ENCODE measurements around the gene PLD3. TPM values are rescaled to one million over a fixed set of nuclear protein-coding genes. Genes with fewer than 3 reads are reported as not detected.

The PLD3 gene
- total RNA-seq, 3 donors from 2014 or later = 28.6 to 38.6 (median 33.4) TPM

DNA sequence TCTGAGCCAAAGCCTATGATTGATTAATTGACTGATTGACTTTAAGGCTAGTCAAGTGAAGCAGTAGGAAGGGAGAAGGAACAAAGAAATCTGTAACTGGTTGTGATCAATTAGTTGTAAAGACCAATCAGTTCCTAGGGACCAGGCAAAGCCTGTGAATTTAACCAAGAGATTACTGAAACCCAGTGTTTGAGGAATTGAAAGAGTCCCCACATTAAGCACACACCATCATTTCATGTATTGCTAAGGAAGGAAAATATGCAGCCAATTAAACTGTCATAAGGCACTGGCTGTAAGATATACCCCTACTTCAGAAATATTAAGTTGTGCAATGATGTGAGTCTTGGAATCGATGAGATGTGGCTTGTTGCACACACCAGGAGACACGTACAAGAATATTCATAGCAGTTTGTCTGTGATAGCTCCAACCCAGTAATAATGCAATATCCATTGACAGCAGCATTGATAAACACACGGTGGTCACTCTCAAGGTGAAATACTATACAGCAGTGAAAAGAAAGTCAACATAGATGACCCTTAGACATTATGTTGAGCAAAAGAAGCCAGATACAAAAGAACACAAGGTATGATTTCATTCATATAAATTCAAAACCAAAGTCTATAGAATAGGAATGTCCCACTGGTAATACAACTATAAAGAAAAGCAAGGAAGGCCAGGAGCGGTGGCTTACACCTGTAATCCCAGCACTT, 9.3 kb upstream of the PLD3 start:
- H3K9me3 Mint-ChIP-seq = no peaks in the 10 kb centered on the region
- DNase-seq (no peak), ATAC-seq (no peak)
- peaks cover 16% of the 10 kb centered on the region for H3K36me3 Mint-ChIP-seq (ENCODE audit: insufficient read depth)
- no peaks in the 10 kb centered on the region for H3K27me3 Mint-ChIP-seq (ENCODE audit: low read depth)
- H3K4me1 Mint-ChIP-seq (ENCODE audit: low read depth) = peaks cover 8% of the 10 kb centered on the region
- H3K4me3 Mint-ChIP-seq = no peak overlapping the region

DNA sequence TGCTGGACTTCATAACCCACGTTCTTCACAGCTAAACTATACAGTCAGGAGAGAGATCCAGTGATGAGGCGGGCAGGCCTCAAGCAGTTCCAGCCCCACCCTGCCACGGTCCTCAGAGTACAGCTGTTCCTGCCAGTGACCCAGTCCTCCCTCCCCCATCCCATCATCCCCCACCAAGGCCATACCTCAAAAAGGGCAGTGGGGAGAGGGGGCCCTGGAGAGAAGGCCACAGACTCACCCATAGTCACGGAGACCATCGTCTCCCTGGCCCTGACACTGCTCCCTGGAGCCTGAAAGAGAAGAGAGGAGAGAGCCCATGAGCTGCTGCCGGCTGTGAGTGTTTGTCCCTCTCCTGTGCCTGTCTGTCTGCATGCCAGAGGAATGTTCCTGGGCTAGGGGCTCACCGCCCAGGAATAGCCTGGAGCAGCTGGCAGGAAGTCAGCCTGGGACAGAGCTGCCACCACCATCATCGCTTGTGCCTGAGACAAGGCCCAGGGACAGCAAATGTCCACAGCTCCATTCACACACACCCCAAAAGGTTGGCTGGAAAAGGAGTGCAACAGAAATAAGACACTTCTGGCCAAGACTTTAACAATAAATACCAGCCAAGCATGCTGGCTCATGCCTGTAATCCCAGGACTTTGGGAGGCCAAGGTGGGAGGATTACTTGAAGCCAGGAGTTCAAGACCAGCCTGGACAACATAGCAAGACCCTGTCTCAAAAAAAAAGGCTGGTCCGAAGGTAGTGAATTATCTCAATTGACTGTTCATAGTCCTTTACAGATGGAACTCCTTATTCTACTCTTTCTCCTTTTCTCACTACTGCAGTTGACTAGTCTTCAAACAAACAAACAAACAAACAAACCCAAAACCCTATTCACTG, 6.7 kb upstream of the PLD3 start:
- Mint-ChIP-seq H3K27me3 (ENCODE audit: low read depth) (no peaks in the 10 kb centered on the region), H3K4me1 (ENCODE audit: low read depth) (peaks cover 12% of the 10 kb centered on the region), H3K36me3 (ENCODE audit: insufficient read depth) (peaks cover 13% of the 10 kb centered on the region), H3K4me3 (no peak overlapping the region), H3K9me3 (no peaks in the 10 kb centered on the region)
- DNase-seq (no peak), ATAC-seq (no peak)

DNA sequence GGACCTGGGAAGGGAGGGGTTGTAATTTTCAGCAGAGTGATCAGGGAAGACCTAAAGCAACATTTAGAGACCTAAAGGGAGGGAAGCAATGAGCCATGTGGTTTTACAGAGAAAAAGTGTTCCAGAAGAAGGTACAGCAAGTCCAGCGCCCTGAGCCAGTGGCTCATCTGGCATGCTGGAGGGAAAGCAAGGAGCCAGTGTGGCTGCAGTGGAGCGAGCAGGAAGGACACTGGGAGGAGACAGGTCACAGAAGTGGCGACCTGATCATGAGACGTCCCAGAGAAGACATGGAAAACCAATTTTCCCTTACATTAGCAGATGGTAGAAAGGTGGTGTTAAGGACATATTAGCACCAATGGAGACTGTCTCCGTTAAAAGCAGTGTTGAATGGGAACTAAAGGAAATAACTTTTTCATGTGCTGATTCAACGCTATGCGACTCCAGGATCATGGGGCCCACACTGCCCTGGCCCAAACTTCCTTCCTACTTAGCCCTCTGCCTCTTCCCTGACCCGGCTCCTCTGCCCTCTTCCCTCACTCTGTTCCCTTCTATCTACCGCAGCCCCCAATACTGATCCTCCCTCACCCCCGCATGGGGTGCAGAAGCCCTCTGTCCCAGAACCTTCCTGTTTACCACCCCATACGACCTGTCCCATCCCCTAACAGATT, 5.7 kb upstream of the PLD3 start:
- Mint-ChIP-seq H3K4me1 (ENCODE audit: low read depth) (peaks cover 20% of the 10 kb centered on the region), H3K4me3 (no peak overlapping the region), H3K9me3 (no peaks in the 10 kb centered on the region), H3K36me3 (ENCODE audit: insufficient read depth) (peaks cover 13% of the 10 kb centered on the region), H3K27me3 (ENCODE audit: low read depth) (no peaks in the 10 kb centered on the region)
- ATAC-seq = no peak
- DNase-seq = no peak

- H3K9me3 Mint-ChIP-seq = no peaks in the 10 kb centered on the region
These were observed 4.1 kb upstream of the PLD3 start for GRCh38 chr19:40344422-40344821.

GRCh38 chr19:40348961-40349507, 539 bp downstream of the PLD3 start:
- H3K36me3 Mint-ChIP-seq (ENCODE audit: insufficient read depth) = no peaks in the 10 kb centered on the region
- DNase-seq (no peak), ATAC-seq (no peak)
- H3K9me3 Mint-ChIP-seq = no peaks in the 10 kb centered on the region
- peaks cover 24% of the 10 kb centered on the region for H3K4me1 Mint-ChIP-seq (ENCODE audit: low read depth)
- no peaks in the 10 kb centered on the region for H3K27me3 Mint-ChIP-seq (ENCODE audit: low read depth)
- H3K4me3 Mint-ChIP-seq = peak overlapping the region; percentile 83

More at GRCh38 chr19:40344422-40344821, 4.1 kb upstream of the PLD3 start:
- DNase-seq (no peak), ATAC-seq (no peak)
- no peak overlapping the region for H3K4me3 Mint-ChIP-seq
- H3K4me1 Mint-ChIP-seq (ENCODE audit: low read depth) = peaks cover 24% of the 10 kb centered on the region
- peaks cover 5% of the 10 kb centered on the region for H3K36me3 Mint-ChIP-seq (ENCODE audit: insufficient read depth)
- H3K27me3 Mint-ChIP-seq (ENCODE audit: low read depth) = no peaks in the 10 kb centered on the region

DNA sequence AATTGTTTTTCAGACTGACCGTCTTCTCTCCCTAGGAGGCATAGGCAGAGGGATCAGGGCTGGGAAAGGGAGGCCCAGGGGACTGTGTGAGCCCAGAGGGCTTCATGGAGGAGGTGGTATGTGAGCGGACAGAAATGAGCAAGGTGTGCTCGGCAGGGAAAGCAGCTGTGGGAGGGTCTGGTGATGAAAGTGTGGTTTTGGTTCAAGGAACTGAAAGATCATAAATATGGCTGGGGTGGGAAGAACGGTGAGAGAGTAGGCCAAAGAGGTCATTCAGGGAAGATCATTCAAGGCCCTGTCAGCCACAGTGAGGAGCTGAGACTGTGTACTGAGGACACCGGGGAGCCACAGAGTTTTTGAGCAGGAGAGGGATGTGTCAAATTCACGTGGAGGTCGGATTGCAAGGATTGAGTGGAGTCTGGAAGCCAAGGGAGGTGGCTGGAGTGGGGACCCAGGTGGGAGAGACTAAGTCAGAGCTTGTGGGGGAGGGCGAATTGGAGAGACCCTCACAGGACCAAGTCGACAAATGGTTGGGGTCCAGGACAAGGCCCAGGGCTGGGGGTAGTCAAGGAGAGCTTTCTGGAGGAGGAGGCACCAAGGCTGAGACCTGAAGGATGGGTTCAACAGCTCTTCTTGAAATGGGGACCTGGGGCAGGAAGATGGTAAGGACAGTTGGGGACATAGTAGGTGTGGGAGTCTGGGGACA, 7.6 kb downstream of the PLD3 start:
- H3K36me3 Mint-ChIP-seq (ENCODE audit: insufficient read depth) = no peaks in the 10 kb centered on the region
- no peak overlapping the region for H3K4me3 Mint-ChIP-seq
- no peaks in the 10 kb centered on the region for H3K27me3 Mint-ChIP-seq (ENCODE audit: low read depth)
- peaks cover 7% of the 10 kb centered on the region for H3K4me1 Mint-ChIP-seq (ENCODE audit: low read depth)
- DNase-seq = no peak
- no peaks in the 10 kb centered on the region for H3K9me3 Mint-ChIP-seq
- no peak for ATAC-seq

GRCh38 chr19:40356681-40357595, 8.4 kb downstream of the PLD3 start:
- Mint-ChIP-seq H3K9me3 (no peaks in the 10 kb centered on the region), H3K36me3 (ENCODE audit: insufficient read depth) (no peaks in the 10 kb centered on the region), H3K4me3 (no peak overlapping the region), H3K27me3 (ENCODE audit: low read depth) (no peaks in the 10 kb centered on the region), H3K4me1 (ENCODE audit: low read depth) (peaks cover 7% of the 10 kb centered on the region)
- ATAC-seq (no peak), DNase-seq (no peak)

GRCh38 chr19:40357640-40358039, 9.1 kb downstream of the PLD3 start:
- no peak overlapping the region for H3K4me3 Mint-ChIP-seq
- DNase-seq = no peak
- no peaks in the 10 kb centered on the region for H3K27me3 Mint-ChIP-seq (ENCODE audit: low read depth)
- peaks cover 4% of the 10 kb centered on the region for H3K36me3 Mint-ChIP-seq (ENCODE audit: insufficient read depth)
- peaks cover 7% of the 10 kb centered on the region for H3K4me1 Mint-ChIP-seq (ENCODE audit: low read depth)
- no peak for ATAC-seq
- H3K9me3 Mint-ChIP-seq = no peaks in the 10 kb centered on the region

DNA sequence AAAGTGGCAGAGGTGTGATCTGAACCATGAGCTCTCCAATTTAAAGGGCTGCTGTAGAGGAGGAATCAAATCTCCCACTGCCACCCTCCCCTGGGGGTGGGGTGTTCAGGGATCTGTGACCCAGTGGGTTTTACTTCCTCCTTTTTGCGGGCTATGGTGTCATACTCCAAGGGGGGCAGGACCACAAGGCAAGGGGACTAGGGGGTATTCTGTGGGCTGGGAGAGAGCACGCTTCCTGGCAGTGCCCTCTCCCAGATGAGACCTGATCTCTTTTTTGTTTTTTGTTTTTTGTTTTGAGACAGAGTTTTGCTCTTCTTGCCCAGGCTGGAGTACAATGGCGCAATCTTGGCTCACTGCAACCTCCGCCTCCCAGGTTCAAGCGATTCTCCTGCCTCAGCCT, 10.3 kb downstream of the PLD3 start:
- H3K4me1 Mint-ChIP-seq (ENCODE audit: low read depth) = peaks cover 12% of the 10 kb centered on the region
- no peaks in the 10 kb centered on the region for H3K9me3 Mint-ChIP-seq
- H3K27me3 Mint-ChIP-seq (ENCODE audit: low read depth) = no peaks in the 10 kb centered on the region

DNA sequence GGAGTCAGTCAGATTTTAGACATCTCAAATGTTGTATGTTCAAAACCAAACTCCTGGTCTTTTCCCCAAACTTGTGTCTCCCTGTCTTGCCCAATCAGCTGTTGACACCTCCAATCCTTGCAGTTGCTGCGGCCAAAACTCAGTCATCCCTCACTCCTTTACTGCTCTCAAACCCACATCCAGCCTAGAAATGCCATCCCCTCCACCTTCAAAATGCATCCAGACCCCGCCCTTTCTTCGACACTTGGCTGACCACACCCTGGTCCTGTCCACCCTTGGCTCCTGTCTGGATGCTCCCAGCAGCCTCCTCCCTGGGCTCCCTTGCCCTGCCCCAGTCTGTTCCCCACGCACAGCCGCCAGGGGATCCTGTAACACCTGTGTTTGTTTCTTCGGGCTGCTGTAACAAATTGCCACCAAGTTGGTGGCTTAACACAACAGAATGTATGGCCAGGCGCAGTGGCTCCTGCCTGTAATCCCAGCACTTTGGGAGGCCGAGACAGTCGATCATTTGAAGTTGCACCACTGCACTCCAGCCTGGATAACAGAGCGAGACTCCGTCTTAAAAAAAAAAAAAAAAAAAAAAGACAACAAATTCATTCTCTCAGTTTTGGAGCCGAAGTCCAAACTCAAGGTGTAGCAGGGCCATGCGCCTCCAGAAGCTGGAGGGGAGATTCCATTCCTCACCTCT, 11.7 kb downstream of the PLD3 start:
- H3K36me3 Mint-ChIP-seq (ENCODE audit: insufficient read depth) = peaks cover 4% of the 10 kb centered on the region
- no peak overlapping the region for H3K4me3 Mint-ChIP-seq
- no peaks in the 10 kb centered on the region for H3K9me3 Mint-ChIP-seq
- H3K27me3 Mint-ChIP-seq (ENCODE audit: low read depth) = no peaks in the 10 kb centered on the region
- no peak for DNase-seq
- H3K4me1 Mint-ChIP-seq (ENCODE audit: low read depth) = peaks cover 16% of the 10 kb centered on the region
- ATAC-seq = no peak

More for the DNA sequence above, 10.3 kb downstream of the PLD3 start:
- Mint-ChIP-seq H3K36me3 (ENCODE audit: insufficient read depth) (peaks cover 4% of the 10 kb centered on the region), H3K4me3 (no peak overlapping the region)
- ATAC-seq = no peak
- DNase-seq = no peak

GRCh38 chr19:40360708-40361241, 12.3 kb downstream of the PLD3 start:
- Mint-ChIP-seq H3K4me3 (no peak overlapping the region), H3K4me1 (ENCODE audit: low read depth) (peaks cover 19% of the 10 kb centered on the region), H3K36me3 (ENCODE audit: insufficient read depth) (peaks cover 4% of the 10 kb centered on the region), H3K27me3 (ENCODE audit: low read depth) (no peaks in the 10 kb centered on the region), H3K9me3 (no peaks in the 10 kb centered on the region)
- DNase-seq = no peak
- ATAC-seq = no peak

DNA sequence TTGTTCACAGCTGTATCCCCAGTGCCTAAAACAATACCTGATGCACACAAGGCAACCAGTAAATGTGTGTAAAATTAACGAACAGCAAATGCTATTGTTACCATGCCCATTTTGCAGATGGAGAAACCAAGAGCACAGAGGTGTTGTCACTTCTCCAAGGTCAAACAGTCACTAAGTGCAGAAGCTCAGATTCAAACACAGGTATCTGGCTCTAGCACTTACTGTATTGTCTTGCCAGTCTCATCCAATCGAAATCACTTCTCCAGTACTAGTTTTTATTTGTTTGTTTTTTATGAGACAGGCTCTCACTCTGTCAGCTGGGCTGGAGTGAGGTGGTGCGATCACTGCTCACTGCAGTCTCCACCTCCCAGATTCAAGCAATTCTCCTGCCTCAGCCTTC, 13.7 kb downstream of the PLD3 start:
- H3K4me3 Mint-ChIP-seq = no peak overlapping the region
- H3K4me1 Mint-ChIP-seq (ENCODE audit: low read depth) = peaks cover 13% of the 10 kb centered on the region
- no peaks in the 10 kb centered on the region for H3K27me3 Mint-ChIP-seq (ENCODE audit: low read depth)
- DNase-seq (no peak), ATAC-seq (no peak)
- peaks cover 6% of the 10 kb centered on the region for H3K36me3 Mint-ChIP-seq (ENCODE audit: insufficient read depth)
- no peaks in the 10 kb centered on the region for H3K9me3 Mint-ChIP-seq

Data from activated T-cell treated with anti-CD3 and anti-CD28 coated beads, Interleukin-2, amount 50 U/mL, for 4 hours (primary cell).